OCI-M2 (cell line): ENCODE data around the gene MREG.
"Not testable (repeated sequence)": the region's sequence is repeated elsewhere in the genome, so short reads cannot be mapped to it uniquely, and the experiment has no call there.

Source experiments
- DNase-seq: peaks from one replicate; lab custom pipeline; 2025; ENCODE audit not compliant: unreplicated experiment; lab: John Stamatoyannopoulos, UW

The MREG gene

DNA sequence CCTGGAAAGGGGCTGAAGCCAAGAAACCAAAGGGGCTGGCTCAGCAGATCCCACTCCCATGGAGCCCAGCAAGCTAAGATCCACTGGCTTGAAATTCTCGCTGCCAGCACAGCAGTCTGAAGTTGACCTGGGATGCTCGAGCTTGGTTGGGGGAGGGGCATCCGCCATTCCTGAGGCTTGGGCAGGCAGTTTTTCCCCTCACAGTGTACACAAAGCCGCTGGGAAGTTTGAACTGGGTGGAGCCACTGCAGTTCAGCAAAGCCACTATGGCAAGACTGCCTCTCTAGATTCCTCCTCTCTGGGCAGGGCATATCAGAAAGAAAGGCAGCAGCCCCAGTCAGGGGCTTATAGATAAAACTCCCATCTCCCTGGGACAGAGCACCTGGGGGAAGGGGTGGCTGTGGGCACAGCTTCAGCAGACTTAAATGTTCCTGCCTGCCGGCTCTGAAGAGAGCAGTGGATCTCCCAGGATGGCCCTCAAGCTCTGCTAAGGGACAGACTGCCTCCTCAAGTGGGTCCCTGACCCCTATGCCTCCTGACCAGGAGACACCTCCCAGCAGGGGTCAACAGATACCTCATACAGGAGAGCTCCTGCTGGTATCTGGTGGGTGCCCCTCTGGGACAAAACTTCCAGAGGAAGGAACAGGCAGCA is 24.7 kb downstream of the MREG start:
- DNase-seq = not testable (repeated sequence)

GRCh38 chr2:215985257-215985656 is 28.1 kb downstream of the MREG start:
- no peak for DNase-seq

GRCh38 chr2:215984661-215985060 is 28.7 kb downstream of the MREG start:
- no peak for DNase-seq

GRCh38 chr2:215983581-215984351 is 29.6 kb downstream of the MREG start:
- DNase-seq = no peak

DNA sequence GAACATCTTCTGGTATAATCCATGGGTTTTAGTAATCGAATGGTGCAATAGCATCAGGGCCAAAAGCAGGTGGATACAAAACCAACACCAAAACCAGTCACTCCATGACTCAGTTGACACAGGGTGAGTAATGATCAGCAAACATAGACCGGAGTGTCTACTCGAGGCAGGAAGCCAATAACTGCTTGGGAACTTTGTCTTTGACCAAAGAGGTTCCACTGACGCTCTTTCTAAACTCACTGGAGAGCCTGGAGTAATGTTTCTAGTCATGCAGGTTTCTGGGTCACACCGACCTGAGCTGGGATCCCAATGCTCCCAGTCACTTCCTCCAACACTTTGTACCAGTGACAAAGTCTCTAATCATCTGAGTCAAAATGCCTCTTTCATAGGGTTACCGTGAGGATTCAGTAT is 30.9 kb downstream of the MREG start:
- no peak for DNase-seq

- no peak for DNase-seq
Observed at GRCh38 chr2:215981115-215981514, 32.2 kb downstream of the MREG start.

DNA sequence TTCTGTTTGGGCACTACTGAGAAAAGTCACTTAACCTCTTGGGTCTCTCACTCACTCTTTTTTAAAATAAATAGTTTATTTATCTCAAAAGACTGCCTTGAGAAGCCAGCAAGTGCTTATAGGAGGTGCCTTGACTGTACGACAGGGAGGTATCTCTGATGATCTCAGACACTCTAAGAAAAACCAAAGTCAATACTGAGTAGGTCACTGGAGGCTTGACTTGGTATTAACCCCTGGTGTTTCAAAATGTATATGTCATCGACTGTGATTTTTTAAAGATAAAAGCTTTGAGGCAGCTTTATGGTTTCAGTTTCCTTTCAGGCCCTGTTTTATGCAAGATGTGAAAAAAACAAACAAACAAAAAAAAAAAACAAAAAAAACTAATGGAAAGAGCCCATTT is 33.7 kb downstream of the MREG start:
- no peak for DNase-seq

DNA sequence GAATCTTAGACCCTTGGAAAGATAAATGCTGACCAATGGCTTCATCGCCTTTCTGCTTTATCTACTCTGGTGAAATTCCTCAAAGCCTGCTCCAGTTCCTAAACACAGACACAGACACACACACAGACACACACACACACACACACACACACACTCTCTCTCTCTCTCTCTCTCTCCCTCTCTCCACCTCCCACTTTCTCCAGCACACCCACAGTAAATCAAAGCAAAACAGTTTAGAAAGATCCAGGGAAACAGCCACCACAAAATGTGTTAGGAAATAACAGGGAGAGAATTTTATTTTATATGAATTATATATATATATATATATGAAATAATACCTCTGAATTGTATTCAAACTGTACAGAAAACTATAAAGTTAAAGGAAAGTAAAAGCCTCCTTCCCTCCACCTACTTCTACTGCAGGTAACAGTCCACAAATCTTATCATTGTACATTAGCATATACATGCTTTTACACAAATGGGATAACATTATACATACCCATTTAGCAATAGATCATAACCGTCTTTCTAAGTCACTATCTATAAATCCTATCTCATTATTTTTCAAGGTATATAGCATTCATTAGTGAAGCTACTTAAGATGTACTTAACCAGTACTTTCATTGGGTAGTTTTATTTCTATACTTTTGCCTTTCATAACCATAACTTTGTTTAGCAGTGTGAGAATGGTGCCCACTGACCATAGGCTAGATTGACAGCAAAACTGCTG is 38.5 kb downstream of the MREG start:
- no peak for DNase-seq

DNA sequence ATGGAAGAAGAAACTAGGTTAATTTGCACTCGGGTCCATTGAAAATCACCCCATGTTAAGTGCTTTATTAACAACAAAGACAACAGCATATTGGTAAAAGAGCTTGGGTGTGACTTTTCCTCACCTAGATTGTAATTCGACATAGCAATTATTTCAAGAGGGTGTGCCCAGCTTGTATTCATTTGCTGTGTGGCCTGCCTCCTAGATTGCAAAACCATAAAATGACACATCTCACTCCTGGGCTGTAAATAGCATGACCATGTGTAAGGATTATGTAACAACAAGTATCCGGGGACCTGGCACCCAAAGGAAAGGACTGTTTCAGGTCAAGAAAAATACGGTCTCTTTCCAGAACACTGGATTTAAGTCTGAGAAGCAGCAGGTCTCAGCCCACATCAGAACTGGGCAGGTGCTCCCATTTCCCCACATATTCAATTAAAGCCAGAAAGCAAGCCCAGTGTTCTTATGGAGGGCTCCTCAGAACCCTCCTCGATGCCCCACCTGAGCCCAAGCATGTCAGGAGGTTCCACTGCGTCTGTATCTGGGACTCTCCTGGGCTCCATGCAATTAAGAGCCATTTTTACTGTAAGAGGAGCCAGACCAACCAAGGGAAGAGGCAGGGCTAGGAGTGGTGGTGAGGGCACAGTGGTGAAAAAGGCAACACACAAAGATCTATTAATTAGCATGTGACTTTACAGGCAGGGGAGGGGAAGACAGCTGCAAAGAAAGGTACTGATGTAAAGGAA is 39.2 kb downstream of the MREG start:
- no peak for DNase-seq

DNA sequence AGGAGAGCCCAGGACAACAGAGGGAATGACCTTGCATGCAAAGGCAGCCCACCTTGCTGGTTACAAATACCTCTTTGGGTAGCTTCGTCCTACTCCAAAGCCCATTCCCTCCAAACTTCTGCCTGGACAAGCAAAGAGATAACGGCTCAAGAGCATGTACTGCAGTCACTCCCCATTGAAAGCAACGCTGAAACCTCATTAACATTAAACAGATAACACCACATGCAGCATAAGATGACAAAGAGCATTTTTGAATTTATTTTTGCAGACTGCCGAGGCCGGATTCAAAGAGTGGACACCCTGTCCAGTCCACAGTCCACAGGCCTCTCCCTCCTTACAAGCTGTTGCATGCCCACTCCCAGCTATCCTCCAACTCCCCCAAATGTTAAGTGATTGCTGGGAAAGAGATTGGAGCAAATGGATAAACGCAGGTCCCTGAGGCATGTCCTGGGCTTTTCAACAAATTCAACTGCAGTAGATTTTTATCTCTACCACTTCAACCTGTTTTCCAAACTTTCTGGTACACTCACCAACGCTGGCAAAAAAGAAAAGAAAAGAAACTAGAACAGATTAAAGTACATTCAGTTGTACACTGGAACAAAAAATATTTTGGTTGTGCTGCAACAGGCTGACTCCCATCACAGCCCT is 40.1 kb downstream of the MREG start:
- no peak for DNase-seq

DNA sequence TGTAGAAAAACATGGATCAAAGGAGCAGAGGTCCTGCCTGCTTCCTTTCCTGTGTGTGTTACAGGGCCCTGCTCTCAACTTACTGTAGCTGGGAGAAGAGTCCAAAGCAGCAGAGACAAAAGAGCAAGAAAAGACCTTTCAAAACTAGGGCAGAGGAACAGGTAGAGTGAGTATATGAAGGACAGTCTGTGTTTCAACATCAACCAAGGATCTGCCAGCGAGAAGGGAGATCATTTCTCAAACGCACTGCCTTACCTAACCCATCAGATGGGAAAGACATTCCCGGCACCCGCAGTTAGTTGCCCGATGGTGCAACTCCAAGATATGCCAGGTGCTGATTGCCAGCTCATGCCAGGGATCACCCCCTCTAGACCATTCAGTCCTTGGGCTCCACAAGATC is 41.7 kb downstream of the MREG start:
- DNase-seq = no peak

GRCh38 chr2:215970894-215971293 is 42.5 kb downstream of the MREG start:
- not testable (repeated sequence) for DNase-seq

DNA sequence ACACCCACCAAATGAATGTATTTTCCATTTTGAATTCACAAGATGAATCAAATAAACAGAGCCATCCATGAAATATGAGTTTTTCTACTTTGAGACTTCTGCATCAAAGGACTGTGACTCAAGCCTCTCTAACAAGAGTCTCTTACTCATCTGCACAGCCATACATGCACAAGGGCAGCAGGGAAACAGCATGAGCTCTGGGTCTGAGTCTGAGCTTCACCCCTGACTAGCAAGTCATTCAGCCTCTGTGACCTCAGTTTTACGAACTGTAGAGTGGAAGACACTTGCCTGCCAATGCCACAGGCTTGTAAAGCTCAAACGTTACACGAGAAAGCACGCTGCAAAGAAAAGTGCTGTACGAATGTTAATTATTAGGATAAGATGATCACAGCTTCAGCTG is 42.9 kb downstream of the MREG start:
- DNase-seq = no peak

GRCh38 chr2:215969131-215969841 is 44.1 kb downstream of the MREG start:
- DNase-seq = no peak

- no peak for DNase-seq
Observed at GRCh38 chr2:215968499-215968898, 44.9 kb downstream of the MREG start.

DNA sequence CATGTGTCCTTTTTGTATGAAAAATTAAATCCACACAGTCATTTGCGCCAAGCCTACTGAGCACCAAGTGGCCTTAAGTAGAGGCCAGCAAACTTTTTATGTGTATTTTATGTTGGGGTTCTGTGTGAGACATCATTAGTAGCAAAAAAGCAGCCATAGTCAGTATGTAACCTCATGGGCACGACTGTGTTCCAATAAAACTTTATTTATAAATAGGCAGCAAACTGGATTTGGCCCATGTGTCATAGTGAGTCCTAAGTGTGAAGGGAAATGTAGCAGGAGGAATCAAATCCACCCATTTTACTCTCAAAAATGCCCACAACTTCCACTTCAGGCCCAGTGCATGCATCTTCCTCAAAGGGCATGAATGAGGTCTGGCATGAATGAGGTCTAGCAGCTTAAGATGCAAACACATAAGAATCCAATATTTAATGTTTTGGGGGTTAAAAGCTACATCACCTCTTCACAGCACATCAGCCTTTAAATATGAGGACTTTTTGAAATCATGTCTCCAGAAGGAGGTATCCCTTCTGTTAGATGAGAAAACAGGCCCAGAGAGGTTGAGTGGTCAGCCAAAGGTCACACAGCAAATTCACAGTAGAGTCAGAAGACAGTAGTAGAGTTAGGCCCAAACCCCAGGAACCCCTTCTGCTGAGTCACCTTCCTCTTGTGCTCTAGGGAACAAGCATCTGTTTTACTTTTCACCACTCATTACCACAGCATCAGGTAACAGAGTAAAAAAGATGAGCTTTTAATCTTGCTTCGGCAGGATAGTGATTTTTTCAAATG is 45.6 kb downstream of the MREG start:
- no peak for DNase-seq

DNA sequence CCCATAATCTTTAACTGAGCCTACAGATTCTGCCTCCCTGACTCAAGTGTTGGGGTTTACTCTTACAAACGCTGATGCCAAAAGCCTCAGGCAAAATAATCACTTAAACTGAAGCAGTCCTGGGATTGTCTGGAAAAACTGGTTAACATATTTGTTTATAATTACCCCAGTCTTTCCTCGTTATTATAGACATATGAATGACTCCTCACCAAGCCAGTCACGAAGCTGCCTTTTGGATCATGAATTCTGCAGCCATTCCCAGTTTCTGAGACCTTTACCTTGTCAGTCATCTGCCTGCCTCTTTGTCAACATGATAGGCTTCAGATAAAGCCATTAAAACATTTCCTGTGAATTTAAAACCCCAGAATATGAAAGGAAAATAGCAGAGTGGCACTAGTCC is 46.4 kb downstream of the MREG start:
- no peak for DNase-seq

GRCh38 chr2:215966274-215966673 is 47.1 kb downstream of the MREG start:
- DNase-seq = no peak

DNA sequence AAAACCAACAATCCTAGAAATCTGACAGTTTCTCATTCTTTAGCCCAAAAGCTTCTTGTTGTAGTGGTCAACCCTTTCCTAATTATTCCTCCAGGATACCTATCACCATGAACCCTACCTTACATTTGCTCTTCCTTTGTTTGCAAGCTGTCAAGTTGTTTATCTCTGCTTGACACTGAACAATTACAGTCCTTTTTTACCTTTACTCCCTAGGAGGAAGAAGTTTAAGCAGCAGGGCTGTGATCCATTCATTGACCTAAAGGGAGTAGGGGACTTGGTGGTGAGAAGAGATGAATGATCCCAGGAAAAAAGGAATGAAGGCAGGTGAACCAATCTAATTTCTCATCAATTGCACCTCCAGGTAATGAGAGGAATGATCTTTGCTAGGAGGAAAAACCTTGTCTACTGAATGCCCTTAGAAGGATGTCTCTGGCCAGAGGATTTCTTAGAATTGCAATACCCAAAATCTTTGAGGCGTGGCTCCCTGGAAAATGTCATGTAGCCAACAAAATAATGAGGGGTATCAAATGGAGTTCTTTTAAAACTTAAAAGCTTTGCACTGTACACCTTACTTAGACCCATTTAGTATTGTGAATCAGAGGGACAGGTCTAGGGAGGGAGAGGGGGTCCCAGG is 47.7 kb downstream of the MREG start:
- no peak for DNase-seq
